Astrocyte of the hippocampus (primary cell): ENCODE results near the gene TXNL4A.
A peak's percentile ranks its signal among the peaks of the same experiment; 100 is the strongest.
"Not testable (repeated sequence)": the region's sequence is repeated elsewhere in the genome, so short reads cannot be mapped to it uniquely, and the experiment has no call there.

Source experiments
- DNase-seq: peaks from one replicate; pipeline ENCODE4 v3.0.0; 2011; ENCODE audit warnings: low read depth, low spot score

TXNL4A gene, protein sequence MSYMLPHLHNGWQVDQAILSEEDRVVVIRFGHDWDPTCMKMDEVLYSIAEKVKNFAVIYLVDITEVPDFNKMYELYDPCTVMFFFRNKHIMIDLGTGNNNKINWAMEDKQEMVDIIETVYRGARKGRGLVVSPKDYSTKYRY

DNA sequence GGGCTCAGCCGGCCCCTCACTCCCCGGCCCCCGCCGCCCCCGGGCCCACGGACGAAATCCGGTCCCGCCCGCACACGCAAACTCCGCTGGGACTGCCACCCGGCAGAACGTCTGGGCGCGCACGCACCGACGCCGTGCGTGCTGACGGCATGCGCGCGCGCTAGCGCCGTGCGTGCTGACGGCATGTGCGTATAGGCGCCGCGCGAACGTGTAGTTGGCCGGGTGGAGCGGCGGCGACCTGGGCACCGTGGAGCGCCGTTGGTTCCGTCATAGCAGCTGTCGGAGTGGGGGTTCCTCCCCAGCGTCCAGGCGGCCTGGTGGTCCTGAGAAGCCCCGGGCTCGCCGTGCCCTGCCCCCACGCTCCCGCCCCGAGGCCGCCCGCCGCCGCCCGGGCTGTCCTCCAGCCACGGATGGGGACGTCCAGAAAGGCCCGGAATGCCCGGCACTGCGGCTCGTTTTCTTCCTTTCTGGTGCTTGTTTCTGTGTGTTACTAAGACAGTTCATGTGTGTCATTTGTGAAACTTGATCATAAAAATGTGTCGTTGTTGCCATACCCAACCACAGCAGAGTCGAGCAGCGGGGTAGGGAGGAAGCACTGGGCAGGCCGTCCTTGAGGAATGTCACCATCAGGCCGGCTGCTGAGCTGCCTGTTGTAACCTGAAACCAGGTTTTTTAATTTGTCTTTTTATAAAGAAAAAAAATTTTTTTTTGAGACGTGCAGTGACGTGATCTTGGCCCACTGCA lies at the start of gene TXNL4A:
TXNL4A (minus strand) TSS at position 113 of the 744 bp plus-strand sequence. CDS start 171 bp downstream, outside the sequence.
- DNase-seq: peak; percentile 94

DNA sequence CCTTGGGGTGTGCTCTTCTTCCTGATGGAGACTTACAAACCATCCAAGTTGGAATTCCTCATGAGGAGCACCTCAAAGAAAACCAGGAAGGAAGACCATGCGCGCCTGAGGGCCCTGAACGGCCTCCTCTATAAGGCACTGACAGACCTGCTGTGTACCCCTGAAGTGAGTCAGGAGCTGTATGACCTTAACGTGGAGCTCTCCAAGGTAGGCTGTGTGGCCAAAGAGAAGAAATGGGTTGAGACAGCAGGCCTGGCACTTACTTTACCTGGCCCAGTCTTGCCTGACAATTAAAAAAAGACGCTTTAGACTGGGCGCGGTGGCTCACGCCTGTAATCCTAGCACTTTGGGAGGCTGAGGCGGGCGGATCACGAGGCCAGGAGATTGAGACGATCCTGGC lies 48.9 kb upstream of the TXNL4A start:
- no peak for DNase-seq

DNA sequence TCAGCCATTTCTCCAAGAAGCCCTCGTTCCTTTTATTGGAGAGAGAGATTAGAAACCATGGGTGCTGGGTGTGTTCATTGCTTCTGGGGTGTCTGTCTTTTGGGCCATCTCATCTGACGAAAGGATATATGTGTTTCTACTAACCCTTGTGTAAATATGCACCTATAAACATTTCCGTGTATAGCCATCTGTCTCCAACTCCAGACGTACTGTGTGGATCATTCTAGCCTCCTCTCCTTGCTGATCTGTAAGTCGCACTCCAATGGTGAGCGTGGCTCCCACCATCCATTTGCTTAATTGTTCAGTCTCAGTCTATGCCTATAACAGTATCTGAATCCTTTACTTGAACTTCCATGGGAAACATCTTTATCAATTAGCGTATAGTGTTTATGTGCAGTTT lies 47.6 kb upstream of the TXNL4A start:
- DNase-seq: no peak

DNA sequence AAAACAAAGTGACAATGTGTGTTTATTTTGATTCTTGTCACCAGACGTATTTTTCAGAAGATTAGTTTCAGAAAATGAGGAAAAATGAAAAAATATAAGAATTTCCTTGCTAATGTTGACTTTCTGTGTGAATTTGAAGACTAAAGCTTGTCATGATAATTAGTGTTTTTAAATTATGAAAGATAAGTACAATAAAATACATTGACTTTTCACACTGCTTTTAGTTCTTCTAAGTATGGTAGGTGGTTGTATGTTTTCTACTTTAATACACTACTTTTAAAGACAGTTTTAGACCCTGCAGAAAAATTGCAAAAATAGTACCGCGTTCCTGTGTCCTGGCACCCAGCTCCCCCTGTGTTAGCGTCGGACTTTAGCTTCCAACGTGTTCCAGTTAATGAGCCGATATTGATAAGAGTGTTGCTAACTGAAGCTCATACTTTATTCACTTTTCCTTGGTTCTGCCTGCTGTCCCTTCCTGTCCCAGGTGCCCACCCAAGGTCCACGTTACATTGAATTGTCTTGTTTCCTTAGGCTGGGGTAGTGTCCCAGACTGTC lies 46.6 kb upstream of the TXNL4A start:
- peak; percentile 17 for DNase-seq

DNA sequence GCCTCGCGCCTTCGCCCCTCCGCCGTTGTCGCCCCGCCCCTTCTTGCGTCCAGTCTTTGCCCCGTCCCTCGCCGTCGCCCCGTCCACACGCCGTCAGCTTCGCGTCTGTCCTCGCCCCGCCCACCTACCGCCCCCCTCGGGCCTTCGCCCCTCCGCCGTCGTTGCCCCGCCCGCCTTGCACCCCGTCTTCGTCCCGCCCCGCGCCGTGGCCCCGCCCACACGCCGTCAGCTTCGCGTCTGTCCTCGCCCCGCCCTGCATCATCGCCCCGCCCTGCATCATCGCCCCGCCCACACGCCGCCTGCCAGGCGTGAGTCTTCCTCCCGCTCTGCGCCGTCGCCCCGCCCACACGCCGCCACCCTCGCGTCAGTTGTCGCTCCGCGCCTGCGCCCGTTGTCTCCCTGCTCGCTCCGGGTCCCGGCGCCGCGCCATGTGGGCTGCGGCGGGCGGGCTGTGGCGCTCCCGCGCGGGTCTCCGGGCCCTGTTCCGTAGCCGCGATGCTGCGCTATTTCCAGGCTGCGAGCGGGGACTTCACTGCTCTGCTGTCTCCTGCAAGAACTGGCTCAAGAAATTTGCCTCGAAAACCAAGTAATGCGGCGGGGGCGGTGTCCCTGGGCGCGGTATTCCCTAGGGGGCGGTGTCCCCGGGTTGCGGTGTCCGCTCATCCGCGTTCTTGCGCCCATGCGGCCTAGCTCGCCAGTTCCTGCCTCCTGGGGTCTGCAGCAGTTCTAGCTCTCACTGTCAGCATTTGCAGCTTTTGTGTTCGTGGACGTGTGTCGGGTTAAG lies 45.9 kb upstream of the TXNL4A start, which contains the start of gene RBFA:
RBFA (plus strand) TSS at position 367 of the 784 bp plus-strand sequence; CDS start at position 429, 62 bp downstream.
- peak; percentile 100 for DNase-seq

DNA sequence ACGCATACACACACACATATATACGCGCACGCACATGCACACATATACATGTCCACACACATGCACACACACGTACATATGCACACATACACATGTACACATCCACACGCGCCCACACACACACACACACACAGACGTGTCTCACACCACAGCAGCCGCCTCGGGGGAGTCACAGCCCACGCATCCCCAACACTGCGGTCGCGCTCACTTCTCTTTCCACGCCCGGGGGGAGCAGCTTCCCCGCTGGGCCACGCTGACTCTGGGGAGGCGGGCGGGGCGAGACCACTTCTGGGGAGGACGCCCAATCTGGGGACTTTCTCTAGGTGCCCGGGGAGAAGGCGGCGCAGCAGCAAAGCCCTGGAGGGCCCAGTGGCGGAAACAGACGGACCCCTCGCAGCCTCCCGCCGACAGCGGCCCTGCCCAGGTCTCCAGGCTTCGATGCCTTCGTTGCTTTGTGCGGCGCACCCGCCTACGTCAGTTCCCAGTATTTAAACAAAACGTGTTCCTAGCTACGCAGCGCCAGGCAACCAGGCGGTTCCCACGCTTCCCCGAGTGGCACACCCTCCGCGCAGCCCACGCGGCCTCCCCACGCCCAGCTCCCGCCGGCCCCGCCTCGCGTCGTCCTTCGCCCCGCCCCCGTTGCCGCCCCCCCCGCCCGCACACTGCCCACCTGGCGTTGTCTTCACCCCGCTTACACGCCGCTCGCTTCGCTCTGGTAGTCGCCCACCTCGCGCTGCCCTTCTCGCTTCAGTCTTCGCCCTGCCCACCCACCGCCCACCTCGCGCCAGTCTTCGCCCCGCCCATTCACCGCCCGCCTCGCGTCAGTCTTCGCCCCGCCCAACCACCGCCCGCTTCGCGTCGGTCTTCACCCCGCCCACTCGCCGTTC lies 45.1 kb upstream of the TXNL4A start:
- DNase-seq: no peak

DNA sequence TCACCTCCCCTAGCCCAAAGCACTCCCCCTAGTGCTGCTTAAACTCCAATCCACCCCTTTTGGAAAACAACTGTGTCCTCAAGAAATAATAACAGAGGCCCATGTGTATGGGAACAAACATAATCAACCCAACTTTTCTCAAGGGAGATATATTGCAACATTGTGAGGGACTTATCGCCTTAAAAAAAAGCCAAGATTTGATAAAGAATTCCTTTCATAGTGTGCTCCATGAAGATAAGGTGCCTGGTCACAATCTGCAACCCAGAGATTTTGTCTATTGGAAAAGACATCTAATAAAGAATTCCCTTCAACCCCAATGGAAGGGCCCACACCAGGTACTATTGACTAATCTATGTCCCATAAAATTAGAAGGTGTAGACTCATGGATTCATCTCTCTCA lies 41.3 kb upstream of the TXNL4A start:
- no peak for DNase-seq

DNA sequence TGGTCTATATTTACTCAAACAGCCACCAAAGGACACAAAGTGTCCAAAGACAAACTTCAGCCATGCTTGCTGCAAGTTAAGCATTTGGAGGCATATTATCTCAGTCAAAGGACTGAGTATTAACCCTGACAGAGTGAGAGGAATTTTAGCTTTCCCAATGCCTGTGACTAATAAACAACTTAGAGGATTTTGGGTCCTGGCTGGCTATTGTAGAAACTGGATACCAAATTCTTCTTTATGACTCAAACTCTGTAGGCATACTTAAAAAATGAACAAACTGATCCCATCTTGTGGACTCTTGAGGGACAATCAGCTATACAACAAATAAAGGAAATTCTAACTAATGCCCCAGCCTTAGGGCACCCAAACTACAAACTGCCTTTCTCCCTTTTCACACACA lies 39.4 kb upstream of the TXNL4A start:
- DNase-seq: peak; percentile 13

DNA sequence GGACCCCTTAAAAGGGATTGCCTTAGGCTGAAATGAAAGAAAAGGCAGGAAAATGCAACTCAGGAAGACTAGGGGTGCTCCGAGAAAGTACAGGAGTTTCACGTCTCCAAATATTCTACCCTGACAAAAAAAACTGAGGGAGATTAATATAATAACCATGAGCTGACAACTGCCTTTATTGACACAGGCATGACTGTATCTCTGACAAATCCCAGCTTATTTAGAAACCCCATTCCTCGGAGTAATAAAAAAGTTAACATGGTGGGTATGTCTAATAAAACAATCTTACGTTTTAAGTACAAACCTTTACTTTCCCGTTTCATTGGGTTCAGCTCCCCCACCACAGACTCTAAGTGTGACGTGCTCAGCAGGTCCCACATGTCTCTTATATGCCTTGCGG lies 38.0 kb upstream of the TXNL4A start:
- DNase-seq: no peak

DNA sequence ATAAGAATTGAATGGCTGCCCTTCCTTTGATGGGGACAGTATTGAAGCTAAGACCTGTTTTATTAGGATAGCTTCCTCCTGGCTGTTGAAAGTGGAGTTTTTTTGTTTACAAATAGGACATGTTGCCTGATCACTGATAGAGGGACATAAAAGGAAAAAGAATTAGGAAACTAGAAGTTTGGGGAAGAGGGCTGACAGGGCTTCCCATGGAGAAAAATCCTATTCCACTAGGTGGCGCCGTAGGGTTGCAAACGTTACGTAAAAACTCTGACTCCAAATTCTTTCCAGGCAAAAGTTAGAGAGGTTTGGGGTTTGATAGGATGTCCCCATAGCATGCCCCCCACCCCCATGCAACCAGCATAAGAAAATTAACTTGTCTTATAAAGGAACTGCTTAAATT lies 34.8 kb upstream of the TXNL4A start:
- no peak for DNase-seq

DNA sequence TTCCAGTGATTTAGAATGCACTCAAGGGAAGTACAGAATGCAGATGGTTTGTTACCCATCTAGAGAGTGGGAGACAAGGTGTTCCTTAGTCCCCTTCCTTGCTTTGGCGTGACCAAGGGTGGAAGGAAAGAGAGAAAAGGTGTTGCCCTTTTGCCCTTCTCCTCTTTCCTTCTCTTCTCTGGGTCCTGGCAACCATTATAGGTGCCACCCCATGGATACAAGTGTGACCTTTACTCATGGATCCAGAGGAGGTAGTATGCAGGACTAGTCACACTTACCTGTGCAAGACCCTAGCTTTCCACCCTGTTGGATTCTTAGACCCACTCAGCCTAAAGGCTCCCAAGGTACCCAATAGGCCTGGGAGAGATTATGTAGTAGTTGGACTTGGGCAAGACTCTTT lies 34.2 kb upstream of the TXNL4A start:
- peak; percentile 42 for DNase-seq

DNA sequence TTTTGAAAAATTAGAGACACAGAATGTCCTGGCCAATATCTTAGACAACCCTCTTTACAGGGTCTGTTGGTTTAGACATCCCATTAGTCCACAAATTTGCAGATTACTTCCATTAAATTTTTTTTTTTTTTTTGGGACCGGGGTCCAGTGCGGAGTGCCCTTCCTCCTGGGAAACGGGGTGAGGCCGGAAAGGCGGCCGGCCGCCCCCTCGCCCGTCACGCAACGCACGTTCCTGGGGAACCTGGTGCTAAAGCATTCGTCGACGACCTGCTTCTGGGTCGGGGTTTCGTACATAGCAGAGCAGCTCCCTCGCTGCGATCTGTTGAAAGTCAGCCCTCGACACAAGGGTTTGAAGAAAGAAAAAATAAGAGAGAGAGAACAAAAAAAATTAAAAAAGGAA lies 24.4 kb upstream of the TXNL4A start:
- DNase-seq: no peak

DNA sequence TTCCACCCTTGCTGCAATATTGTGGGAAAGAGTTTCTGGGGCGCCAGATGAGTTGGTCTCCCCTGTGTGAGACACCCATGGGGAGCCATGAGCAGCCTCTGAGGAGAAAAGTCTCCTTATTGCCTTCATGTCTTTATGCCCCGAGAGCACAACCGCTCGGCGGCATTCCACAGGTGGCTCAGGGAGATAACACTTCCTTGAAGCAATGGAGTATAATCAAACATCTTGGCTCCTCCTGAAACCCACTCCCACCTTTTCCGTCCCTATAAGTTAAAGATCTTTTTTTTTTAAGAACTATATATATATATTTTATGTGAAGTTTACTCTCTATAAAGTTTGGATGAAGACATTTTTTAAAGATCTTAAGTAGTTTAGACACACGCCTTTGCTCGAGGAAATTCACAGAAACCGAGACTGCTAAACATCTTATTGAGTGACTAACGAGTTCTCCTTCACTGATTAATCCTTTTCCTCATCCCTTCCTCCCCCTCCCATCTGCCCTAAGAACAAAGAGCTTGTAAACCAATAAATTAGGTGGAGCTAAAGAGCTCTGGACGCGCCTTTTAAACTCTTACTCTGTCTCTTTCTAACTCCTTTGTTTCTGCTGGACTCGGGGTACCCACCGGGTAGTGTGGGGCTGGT lies 23.3 kb upstream of the TXNL4A start:
- not testable (repeated sequence) for DNase-seq

DNA sequence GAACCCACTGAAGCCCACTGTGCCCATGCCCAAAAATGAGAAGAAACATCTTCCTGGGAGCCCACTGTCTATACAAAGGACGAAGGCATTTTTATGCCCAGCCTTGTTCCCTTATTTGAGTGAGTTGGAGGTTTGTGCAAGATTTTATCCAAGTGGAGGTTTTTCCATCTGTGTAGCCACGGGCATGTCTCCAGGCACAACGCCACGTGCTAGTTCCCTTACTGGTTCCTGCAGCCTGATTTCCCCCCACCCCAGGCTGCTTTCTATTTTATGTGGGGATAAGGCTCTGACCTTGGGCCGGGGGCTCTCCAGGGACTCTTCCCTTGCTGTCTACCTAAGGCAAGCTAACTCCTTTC lies 22.2 kb upstream of the TXNL4A start:
- DNase-seq: no peak

DNA sequence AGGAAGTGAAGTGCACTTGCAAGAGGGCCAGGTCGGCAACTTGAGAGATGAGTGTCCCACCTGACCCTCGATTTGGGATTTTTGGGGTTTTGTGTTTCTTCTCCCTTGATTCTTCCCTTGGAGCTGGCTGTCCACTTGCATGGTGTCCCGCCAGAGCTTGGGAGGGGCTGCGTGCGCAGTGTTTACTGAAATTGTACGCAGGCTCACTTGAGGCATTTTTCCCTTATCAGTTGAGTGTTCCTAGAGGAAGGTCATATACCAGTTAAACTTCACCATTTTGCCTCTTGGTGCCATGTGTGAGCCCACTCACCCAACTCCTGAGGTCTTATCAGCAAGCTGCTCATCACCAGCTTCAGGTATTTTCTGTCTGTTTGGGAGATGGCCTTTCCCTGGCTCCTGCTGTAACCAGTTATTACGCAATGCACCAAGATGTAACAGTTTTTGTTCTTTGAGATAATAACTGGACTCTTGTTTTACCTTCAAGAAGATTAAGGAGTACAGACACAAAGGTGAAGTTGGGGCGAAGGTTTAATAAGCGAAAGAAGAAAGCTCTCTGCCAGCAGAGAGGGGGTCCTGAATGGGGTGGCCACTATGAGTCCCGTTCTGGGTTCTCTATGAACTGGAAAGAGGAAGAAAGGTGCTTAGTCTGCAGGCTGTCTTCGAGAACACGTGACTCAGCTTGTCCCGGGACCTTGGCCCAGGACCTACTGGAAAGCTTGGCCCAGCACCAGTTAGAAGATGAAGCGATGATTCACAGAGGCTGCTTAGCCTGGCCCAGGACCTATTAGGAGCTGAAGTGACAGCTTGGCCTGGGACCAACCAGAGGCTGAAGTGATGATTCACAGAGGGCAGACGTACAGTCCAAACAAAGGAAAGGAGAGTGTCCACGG lies 21.5 kb upstream of the TXNL4A start:
- peak; percentile 97 for DNase-seq

DNA sequence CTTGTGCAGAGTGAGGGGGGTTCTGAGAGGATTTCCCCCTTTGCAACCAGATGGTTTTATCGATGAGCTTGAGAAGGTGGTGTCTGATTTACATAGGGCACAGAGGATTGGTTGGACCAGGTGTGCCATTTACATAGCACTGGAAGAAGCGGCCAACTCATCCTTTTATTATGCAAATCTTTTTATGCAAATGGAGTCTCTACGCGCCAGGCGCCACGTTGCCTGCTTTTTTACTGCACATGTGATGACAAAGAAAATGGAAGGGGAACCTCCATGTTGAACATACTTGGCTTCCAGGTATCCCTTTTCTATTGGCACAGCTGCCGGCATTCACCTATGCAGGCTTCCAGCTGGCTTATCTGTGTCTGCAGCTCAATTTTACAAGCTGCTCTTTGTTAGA lies 18.4 kb upstream of the TXNL4A start:
- no peak for DNase-seq

DNA sequence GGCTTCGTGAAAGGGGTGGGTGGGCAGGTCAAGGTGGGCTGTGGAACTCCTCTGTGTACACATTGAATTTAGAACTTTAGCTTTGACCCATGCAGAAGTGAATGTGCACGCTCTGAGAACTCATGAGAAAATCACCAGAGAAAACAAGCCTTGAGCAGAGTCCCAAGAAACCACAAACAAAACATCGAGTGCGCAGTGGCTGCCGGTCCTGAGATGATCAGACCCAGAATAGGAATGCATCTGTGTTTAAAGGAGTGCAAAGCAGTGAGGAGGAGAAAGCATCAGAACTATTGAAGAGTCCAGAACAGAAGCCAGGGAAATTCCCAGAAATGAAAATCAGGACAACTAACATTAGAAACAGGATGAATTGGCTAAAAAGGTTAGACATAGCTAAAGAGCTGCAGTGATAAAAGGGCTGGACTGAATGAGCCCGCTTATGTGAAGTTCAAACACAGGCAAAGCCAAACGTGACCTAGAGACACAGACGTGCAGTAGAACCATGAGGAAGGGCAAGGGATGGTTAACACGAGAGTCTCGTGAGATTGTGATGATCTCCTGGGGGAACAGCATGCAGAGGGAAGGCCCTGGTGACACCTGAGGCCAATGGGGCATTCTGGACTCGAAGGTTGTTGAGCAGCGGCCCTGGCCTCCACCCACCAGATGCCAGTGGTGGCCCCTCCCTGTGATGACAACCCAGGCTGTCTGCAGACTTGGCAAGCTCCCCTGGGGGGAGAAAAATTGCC lies 16.4 kb upstream of the TXNL4A start:
- DNase-seq: peak; percentile 15

DNA sequence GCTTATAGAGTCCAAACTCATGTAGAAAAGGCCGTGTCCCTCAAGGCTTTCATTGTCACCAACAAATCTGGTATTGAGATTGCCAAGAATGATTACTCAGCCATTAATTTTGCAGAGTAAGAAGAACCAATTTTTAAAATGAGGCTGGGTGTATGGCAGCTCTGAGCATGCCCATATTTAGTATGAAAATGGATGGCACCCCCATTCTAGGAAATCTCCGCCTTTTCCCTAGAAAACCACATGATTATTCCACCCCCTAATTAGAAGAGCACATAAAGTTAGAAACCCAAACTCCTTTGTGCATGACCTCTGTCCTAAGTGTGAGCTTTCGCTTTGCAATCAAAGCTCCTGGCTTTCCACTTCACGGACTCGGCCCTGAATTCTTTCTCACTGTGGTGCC lies 14.1 kb upstream of the TXNL4A start:
- DNase-seq: no peak

DNA sequence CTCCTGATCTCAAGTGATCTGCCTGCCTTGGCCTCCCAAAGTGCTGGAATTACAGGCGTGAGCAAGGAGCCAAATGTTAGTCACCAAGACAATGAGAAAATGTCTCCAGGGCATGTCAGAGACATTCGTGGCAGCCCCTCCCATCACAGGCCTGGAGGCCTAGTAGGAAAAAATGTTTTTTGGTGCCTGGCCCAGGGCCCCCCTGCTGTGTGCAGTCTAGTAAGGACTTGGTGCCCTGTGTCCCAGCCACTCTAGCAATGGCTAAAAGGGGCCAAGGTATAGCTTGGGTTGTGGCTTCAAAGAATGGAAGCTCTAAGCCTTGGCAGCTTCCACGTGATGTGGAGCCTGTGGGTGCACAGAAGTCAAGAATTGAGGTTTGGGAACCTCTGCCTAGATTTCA lies 12.5 kb upstream of the TXNL4A start:
- DNase-seq: no peak
